ENCODE results near the gene ANKRD29.

DNA sequence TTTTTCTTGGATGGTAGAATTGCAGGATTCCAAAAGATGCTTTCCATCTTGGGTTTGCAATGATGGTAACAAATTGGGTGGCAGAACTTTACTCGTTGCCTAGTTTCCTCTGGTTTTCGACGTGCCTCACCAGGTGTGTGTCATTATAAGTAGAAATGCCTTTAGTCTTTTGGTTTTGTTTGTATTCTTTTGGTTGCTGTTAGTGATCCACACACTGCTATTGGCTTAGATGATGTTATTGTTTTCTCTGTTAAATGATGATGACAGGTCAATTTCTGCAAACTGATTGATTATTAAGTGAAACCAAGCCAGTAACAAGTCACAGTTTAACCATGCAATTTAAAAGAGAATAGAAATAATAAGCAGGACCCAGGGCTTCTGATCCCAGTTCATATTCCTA lies 20.4 kb upstream of the ANKRD29 start:
- TF ChIP-seq, protein P1, sequence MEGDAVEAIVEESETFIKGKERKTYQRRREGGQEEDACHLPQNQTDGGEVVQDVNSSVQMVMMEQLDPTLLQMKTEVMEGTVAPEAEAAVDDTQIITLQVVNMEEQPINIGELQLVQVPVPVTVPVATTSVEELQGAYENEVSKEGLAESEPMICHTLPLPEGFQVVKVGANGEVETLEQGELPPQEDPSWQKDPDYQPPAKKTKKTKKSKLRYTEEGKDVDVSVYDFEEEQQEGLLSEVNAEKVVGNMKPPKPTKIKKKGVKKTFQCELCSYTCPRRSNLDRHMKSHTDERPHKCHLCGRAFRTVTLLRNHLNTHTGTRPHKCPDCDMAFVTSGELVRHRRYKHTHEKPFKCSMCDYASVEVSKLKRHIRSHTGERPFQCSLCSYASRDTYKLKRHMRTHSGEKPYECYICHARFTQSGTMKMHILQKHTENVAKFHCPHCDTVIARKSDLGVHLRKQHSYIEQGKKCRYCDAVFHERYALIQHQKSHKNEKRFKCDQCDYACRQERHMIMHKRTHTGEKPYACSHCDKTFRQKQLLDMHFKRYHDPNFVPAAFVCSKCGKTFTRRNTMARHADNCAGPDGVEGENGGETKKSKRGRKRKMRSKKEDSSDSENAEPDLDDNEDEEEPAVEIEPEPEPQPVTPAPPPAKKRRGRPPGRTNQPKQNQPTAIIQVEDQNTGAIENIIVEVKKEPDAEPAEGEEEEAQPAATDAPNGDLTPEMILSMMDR (IDR thresholded peaks at IDR 0.05), result no peak
- no peak for TF ChIP-seq ZFX (IDR thresholded peaks at IDR 0.05; ENCODE audit: borderline replicate concordance)

Measured in 22Rv1 (cell line).